Fibroblast of mammary gland (primary cell): ENCODE results near the gene PUSL1.

ENCODE experiments used
- DNase-seq: peaks from one replicate; pipeline ENCODE4 v3.0.0-alpha.2; 2010; ENCODE audit warnings: low read depth
- H3K4me3 ChIP-seq: 2 replicates; pipeline ENCODE4 v1.5.1; 2011; ENCODE audit warnings: low read depth, mild to moderate bottlenecking, low read length, moderate library complexity; ENCODE audit not compliant: control insufficient read depth
- TF ChIP-seq, protein P1 (sequence below): conservative IDR thresholded peaks from 2 replicates; pipeline ENCODE4 v1.5.1; 2011; ENCODE audit warnings: low read depth, low read length, inconsistent platforms; ENCODE audit not compliant: control insufficient read depth, insufficient read depth

The PUSL1 gene

GRCh38 chr1:1349256-1350012 is 41.0 kb downstream of the PUSL1 start, which contains the start of gene DVL1:
Gene DVL1 (minus strand): TSS chr1:1349418. CDS start chr1:1349065, 353 bp downstream.
- DNase-seq, result peak; percentile 70
- H3K4me3 ChIP-seq, result peak within 1 kb of the TSS; percentile 75
- TF ChIP-seq, protein P1, sequence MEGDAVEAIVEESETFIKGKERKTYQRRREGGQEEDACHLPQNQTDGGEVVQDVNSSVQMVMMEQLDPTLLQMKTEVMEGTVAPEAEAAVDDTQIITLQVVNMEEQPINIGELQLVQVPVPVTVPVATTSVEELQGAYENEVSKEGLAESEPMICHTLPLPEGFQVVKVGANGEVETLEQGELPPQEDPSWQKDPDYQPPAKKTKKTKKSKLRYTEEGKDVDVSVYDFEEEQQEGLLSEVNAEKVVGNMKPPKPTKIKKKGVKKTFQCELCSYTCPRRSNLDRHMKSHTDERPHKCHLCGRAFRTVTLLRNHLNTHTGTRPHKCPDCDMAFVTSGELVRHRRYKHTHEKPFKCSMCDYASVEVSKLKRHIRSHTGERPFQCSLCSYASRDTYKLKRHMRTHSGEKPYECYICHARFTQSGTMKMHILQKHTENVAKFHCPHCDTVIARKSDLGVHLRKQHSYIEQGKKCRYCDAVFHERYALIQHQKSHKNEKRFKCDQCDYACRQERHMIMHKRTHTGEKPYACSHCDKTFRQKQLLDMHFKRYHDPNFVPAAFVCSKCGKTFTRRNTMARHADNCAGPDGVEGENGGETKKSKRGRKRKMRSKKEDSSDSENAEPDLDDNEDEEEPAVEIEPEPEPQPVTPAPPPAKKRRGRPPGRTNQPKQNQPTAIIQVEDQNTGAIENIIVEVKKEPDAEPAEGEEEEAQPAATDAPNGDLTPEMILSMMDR, result peak; percentile 30

DNA sequence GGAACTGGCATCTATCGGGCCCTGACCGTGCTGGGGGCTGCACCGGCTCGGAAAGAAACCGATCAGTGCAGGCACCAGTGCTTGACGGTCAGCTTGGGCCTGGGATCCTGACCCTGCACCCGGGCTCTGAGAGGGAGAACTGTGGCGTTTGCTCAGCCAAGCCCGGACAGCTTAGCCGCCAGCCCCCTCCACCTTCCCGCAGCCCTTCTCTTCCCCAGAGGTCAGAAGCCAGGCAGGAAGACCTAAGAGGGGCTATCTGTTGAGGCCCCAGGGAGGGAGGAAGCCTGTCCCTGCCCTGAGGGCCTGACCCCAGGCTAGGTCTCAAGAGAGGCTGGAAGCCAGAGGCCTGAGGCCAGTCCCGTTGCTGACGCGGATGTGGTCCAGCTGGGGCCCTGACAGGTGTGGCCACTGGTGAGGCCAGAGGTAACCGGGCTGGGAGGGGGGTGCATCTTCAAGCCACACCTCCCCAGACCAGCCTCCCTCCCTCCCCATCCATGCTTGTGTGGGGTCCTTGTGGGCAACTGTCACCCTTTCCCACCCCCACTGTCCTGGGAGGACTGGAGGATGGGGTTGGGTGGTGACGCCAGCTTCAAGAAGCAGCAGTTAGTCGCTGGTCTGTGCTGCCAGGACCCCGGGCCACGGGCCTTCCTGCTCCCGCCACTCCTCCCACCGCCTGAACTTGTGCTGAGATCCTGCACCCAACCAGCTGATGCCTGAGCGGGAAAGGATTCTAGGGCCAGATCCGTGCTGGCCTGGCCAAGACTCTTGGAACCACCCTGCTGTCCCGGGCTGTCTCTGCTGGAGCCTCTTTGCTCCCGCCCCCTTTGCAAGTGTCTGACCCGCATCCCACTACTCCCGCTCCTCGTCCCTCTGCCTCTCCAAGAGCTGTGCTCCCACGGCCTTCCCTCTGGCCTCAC is 43.4 kb downstream of the PUSL1 start:
- TF ChIP-seq, protein P1, result no peak
- H3K4me3 ChIP-seq, result no peak overlapping the region
- DNase-seq, result peak; percentile 61

DNA sequence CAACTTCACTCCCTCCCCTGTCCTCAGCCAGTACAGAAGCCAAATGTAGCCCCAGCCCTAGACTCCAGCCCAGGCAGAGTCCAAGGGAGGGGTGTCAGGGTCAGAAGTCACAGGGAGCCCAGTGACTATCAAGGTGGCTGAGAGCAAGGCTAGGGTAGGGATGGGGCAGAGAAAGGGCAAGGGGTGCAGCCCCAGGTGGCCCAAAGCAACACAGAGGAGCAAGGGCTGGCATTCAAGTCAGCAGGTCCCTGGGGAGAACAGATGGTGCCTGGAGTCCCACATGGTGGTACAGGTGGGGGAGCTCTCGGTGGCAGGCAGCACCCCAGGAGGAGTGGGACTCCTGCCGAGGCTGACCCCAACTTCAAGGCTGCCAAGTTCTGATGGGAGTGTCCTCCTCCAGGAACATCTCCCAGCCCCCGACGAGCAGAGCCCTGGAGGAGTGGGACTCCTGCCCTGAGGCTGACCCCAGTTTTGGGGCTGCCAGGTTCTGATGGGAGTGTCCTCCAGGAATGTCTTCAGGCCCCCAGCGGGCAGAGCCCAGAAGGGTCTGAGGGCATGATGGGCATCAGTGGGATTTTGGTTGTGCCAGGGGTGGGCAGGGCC is 44.5 kb downstream of the PUSL1 start:
- no peak for DNase-seq
- H3K4me3 ChIP-seq, result no peak overlapping the region
- TF ChIP-seq, protein P1, result no peak

GRCh38 chr1:1353389-1354151 is 45.2 kb downstream of the PUSL1 start:
- no peak overlapping the region for H3K4me3 ChIP-seq
- DNase-seq, result no peak
- TF ChIP-seq, protein P1, result no peak

GRCh38 chr1:1354271-1355247 is 46.2 kb downstream of the PUSL1 start:
- no peak overlapping the region for H3K4me3 ChIP-seq
- TF ChIP-seq, protein P1, result no peak
- DNase-seq, result no peak
